ENCODE measurements around the gene CDK13. TPM values are rescaled to one million over a fixed set of nuclear protein-coding genes. Genes with fewer than 3 reads are reported as not detected.

The CDK13 gene
- total RNA-seq, 1 experiment from 2014 or later: 45.9 TPM

- Mint-ChIP-seq H3K27me3 (ENCODE audit: insufficient read depth, unreplicated experiment) (peaks cover 6% of the 10 kb centered on the region), H3K4me1 (ENCODE audit: low read depth, unreplicated experiment) (no peaks in the 10 kb centered on the region), H3K9me3 (ENCODE audit: unreplicated experiment) (no peaks in the 10 kb centered on the region), H3K4me3 (ENCODE audit: unreplicated experiment) (no peak overlapping the region), H3K27ac (ENCODE audit: unreplicated experiment) (no peak overlapping the region), H3K36me3 (ENCODE audit: insufficient read depth, unreplicated experiment) (no peaks in the 10 kb centered on the region)
- H3K36me3 ChIP-seq (ENCODE audit: control insufficient read depth, insufficient read depth, low read length): no peaks in the 10 kb centered on the region
- no peaks in the 10 kb centered on the region for H3K4me1 ChIP-seq
- intact Hi-C loops (cut with micrococcal nuclease; ENCODE audit: unreplicated experiment): no loop called here
- DNase-seq: no peak
- no peak for TF ChIP-seq CTCF (IDR thresholded peaks at IDR 0.05; ENCODE audit: insufficient read depth in 1 of 2, low read depth in 1 of 2, low read length in 1 of 2, severe bottlenecking in 1 of 2, unreplicated experiment in 1 of 2)
- ChIA-PET CTCF (no interaction called here), POLR2A (no interaction called here)
- BruUV-seq (replicated peaks): no TSS peak
- no peaks in the 10 kb centered on the region for H3K9me3 ChIP-seq
- H3K27me3 ChIP-seq (replicated peaks; ENCODE audit: control insufficient read depth, insufficient read depth, low read length): no peaks in the 10 kb centered on the region
- H3K4me3 ChIP-seq (ENCODE audit: low read depth, low read length): no peak overlapping the region
Observed at GRCh38 chr7:39923091-39923490, 27.0 kb upstream of the CDK13 start.

GRCh38 chr7:39924122-39924521 lies 25.9 kb upstream of the CDK13 start:
- H3K36me3 ChIP-seq (ENCODE audit: control insufficient read depth, insufficient read depth, low read length): no peaks in the 10 kb centered on the region
- POLR2A ChIA-PET: no interaction called here
- Mint-ChIP-seq H3K27me3 (ENCODE audit: insufficient read depth, unreplicated experiment) (peaks cover 6% of the 10 kb centered on the region), H3K4me1 (ENCODE audit: low read depth, unreplicated experiment) (no peaks in the 10 kb centered on the region), H3K36me3 (ENCODE audit: insufficient read depth, unreplicated experiment) (no peaks in the 10 kb centered on the region), H3K27ac (ENCODE audit: unreplicated experiment) (no peak overlapping the region), H3K9me3 (ENCODE audit: unreplicated experiment) (no peaks in the 10 kb centered on the region), H3K4me3 (ENCODE audit: unreplicated experiment) (no peak overlapping the region)
- BruUV-seq (replicated peaks): no TSS peak
- DNase-seq: no peak
- no peak overlapping the region for H3K4me3 ChIP-seq (ENCODE audit: low read depth, low read length)
- intact Hi-C loops (cut with micrococcal nuclease; ENCODE audit: unreplicated experiment): no loop called here
- no peaks in the 10 kb centered on the region for H3K9me3 ChIP-seq
- no peaks in the 10 kb centered on the region for H3K4me1 ChIP-seq
- no peak for TF ChIP-seq CTCF (IDR thresholded peaks at IDR 0.05; ENCODE audit: insufficient read depth in 1 of 2, low read depth in 1 of 2, low read length in 1 of 2, severe bottlenecking in 1 of 2, unreplicated experiment in 1 of 2)
- CTCF ChIA-PET: no interaction called here
- H3K27me3 ChIP-seq (replicated peaks; ENCODE audit: control insufficient read depth, insufficient read depth, low read length): no peaks in the 10 kb centered on the region

- DNase-seq: no peak
- Mint-ChIP-seq H3K27me3 (ENCODE audit: insufficient read depth, unreplicated experiment) (peaks cover 6% of the 10 kb centered on the region), H3K9me3 (ENCODE audit: unreplicated experiment) (no peaks in the 10 kb centered on the region), H3K4me3 (ENCODE audit: unreplicated experiment) (no peak overlapping the region), H3K36me3 (ENCODE audit: insufficient read depth, unreplicated experiment) (no peaks in the 10 kb centered on the region), H3K4me1 (ENCODE audit: low read depth, unreplicated experiment) (no peaks in the 10 kb centered on the region), H3K27ac (ENCODE audit: unreplicated experiment) (no peak overlapping the region)
- H3K4me3 ChIP-seq (ENCODE audit: low read depth, low read length): no peak overlapping the region
- POLR2A ChIA-PET: no interaction called here
- no TSS peak for BruUV-seq (replicated peaks)
- no peaks in the 10 kb centered on the region for H3K4me1 ChIP-seq
- H3K27me3 ChIP-seq (replicated peaks; ENCODE audit: control insufficient read depth, insufficient read depth, low read length): no peaks in the 10 kb centered on the region
- intact Hi-C loops (cut with micrococcal nuclease; ENCODE audit: unreplicated experiment): no loop called here
- CTCF ChIA-PET: no interaction called here
- H3K9me3 ChIP-seq: no peaks in the 10 kb centered on the region
- TF ChIP-seq CTCF (IDR thresholded peaks at IDR 0.05; ENCODE audit: insufficient read depth in 1 of 2, low read depth in 1 of 2, low read length in 1 of 2, severe bottlenecking in 1 of 2, unreplicated experiment in 1 of 2): no peak
- H3K36me3 ChIP-seq (ENCODE audit: control insufficient read depth, insufficient read depth, low read length): no peaks in the 10 kb centered on the region
Observed at GRCh38 chr7:39926111-39926510, 23.9 kb upstream of the CDK13 start.
